ENCODE results near the gene CLEC9A.

GRCh38 chr12:10030446-10030845, at the start of gene CLEC9A:
- TF ChIP-seq MAZ (IDR thresholded peaks at IDR 0.05; ENCODE audit: borderline replicate concordance, low read depth, low read length) (no peak), POLR2A (IDR thresholded peaks at IDR 0.05; ENCODE audit: low read length) (no peak), EP300 (IDR thresholded peaks at IDR 0.05) (no peak), SREBF2 (IDR thresholded peaks at IDR 0.05) (no peak), CTCF (IDR thresholded peaks at IDR 0.05) (no peak), CBX2 (IDR thresholded peaks at IDR 0.05; ENCODE audit: borderline replicate concordance, low read depth) (no peak), RAD21 (conservative IDR thresholded peaks at IDR 0.05 in 1 of 2, IDR thresholded peaks at IDR 0.05 in 1 of 2) (no peak), TP53 (CRISPR knock-in tag; IDR thresholded peaks at IDR 0.05) (no peak), HMGXB4 (CRISPR knock-in tag; IDR thresholded peaks at IDR 0.05; ENCODE audit: borderline replicate concordance) (no peak), KDM1A (IDR thresholded peaks at IDR 0.05; ENCODE audit: low read depth) (no peak), MAX (IDR thresholded peaks at IDR 0.05) (no peak), BHLHE40 (IDR thresholded peaks at IDR 0.05; ENCODE audit: low read depth, low read length) (no peak), REST (IDR thresholded peaks at IDR 0.05) (no peak), HES2 (IDR thresholded peaks at IDR 0.05) (no peak)

Data from A549 (cell line).